DND-41 (cell line): ENCODE measurements around the gene SGPL1.

Source experiments
- EZH2 ChIP-seq: IDR thresholded peaks from 3 replicates; pipeline ENCODE4 v1.6.1; 2012; ENCODE audit warnings: borderline replicate concordance, low read depth, mild to moderate bottlenecking, moderate library complexity, low read length, inconsistent platforms; ENCODE audit not compliant: severe bottlenecking
- TF ChIP-seq, protein P1 (sequence below): IDR thresholded peaks from 2 replicates; pipeline ENCODE4 v1.5.1; 2012; ENCODE audit warnings: borderline replicate concordance, low read length, moderate library complexity, mild to moderate bottlenecking; ENCODE audit not compliant: poor library complexity, severe bottlenecking; ENCODE audit errors: extremely low read depth

GRCh38 chr10:70780772-70781171, 35.0 kb upstream of the SGPL1 start:
- TF ChIP-seq, protein P1, sequence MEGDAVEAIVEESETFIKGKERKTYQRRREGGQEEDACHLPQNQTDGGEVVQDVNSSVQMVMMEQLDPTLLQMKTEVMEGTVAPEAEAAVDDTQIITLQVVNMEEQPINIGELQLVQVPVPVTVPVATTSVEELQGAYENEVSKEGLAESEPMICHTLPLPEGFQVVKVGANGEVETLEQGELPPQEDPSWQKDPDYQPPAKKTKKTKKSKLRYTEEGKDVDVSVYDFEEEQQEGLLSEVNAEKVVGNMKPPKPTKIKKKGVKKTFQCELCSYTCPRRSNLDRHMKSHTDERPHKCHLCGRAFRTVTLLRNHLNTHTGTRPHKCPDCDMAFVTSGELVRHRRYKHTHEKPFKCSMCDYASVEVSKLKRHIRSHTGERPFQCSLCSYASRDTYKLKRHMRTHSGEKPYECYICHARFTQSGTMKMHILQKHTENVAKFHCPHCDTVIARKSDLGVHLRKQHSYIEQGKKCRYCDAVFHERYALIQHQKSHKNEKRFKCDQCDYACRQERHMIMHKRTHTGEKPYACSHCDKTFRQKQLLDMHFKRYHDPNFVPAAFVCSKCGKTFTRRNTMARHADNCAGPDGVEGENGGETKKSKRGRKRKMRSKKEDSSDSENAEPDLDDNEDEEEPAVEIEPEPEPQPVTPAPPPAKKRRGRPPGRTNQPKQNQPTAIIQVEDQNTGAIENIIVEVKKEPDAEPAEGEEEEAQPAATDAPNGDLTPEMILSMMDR: no peak
- no peak for TF ChIP-seq EZH2
